A549 (cell line): ENCODE data around the gene EEF2KMT.
"Not testable (repeated sequence)": the region's sequence is repeated elsewhere in the genome, so short reads cannot be mapped to it uniquely, and the experiment has no call there.

Source experiments
- BCL3 ChIP-seq: fragments of >200 bp; sonication (Bioruptor Twin); formaldehyde crosslinking; IDR thresholded peaks from 3 replicates; pipeline ENCODE4 v1.6.1; 2016
- CHD2 ChIP-seq: fragments of 150-350 bp; IDR thresholded peaks from 2 replicates; pipeline ENCODE4 v1.6.1; 2014; ENCODE audit warnings: low read length; ENCODE audit not compliant: partially characterized antibody
- CTCF ChIP-seq: fragments of >200 bp; sonication (Bioruptor Twin); formaldehyde crosslinking; IDR thresholded peaks from 3 replicates; pipeline ENCODE4 v1.5.1; 2016
- EP300 ChIP-seq, 2 experiments: fragments of >200 bp; sonication (Bioruptor Twin); formaldehyde crosslinking; IDR thresholded peaks; 2 replicates in 1 of 2; 3 replicates in 1 of 2; pipeline ENCODE4 v1.6.1; 2016 to 2017
- ESRRA ChIP-seq: fragments of 150-350 bp; IDR thresholded peaks from 2 replicates; pipeline ENCODE4 v1.6.1; 2014; ENCODE audit warnings: mild to moderate bottlenecking, low read length, borderline replicate concordance
- FOSL2 ChIP-seq, 2 experiments: fragments of 450-650 bp in 1 of 2; fragments of >200 bp in 1 of 2; sonication (Bioruptor Twin) in 1 of 2; formaldehyde crosslinking; IDR thresholded peaks; 2 replicates each; pipeline versions ENCODE4 v1.5.0 to v1.6.1; 2016 to 2020; ENCODE audit warnings: mild to moderate bottlenecking in 1 of 2, moderate library complexity in 1 of 2
- HMGXB4 ChIP-seq: fragments of 250-450 bp; sonication (Bioruptor Pico); IDR thresholded peaks from 2 replicates; pipeline ENCODE4 v1.5.0; 2021; ENCODE audit warnings: mild to moderate bottlenecking, moderate library complexity, borderline replicate concordance
- JUNB ChIP-seq: fragments of >200 bp; sonication (Bioruptor Twin); formaldehyde crosslinking; IDR thresholded peaks from 2 replicates; pipeline ENCODE4 v1.6.1; 2016
- KDM5A ChIP-seq: fragments of 200-600 bp; sonication (generic); IDR thresholded peaks from 2 replicates; pipeline ENCODE4 v1.6.1; 2016; ENCODE audit warnings: antibody characterized with exemption, mild to moderate bottlenecking
- PBX3 ChIP-seq: IDR thresholded peaks from 2 replicates; pipeline ENCODE4 v1.6.1; 2012
- POLR2A ChIP-seq: IDR thresholded peaks from 2 replicates; pipeline ENCODE4 v1.6.1; 2012; ENCODE audit warnings: mild to moderate bottlenecking, low read length
- TP53 ChIP-seq: fragments of 250-450 bp; sonication (Bioruptor Pico); IDR thresholded peaks from 2 replicates; pipeline ENCODE4 v1.5.0; 2021; ENCODE audit warnings: mild to moderate bottlenecking, moderate library complexity
- ZFP36 ChIP-seq: fragments of 450-650 bp; IDR thresholded peaks from 2 replicates; pipeline ENCODE4 v1.6.1; 2014; ENCODE audit warnings: borderline replicate concordance; ENCODE audit not compliant: partially characterized antibody

GRCh38 chr16:5093746-5094145 is 3.8 kb downstream of the EEF2KMT start:
- not testable (repeated sequence) for TF ChIP-seq EP300 (IDR thresholded peaks at IDR 0.05); CTCF; ZFP36; KDM5A; TP53; FOSL2 (IDR thresholded peaks at IDR 0.05); FOSL2 (CRISPR knock-in tag; IDR thresholded peaks at IDR 0.05); POLR2A; ESRRA; HMGXB4 (CRISPR knock-in tag); PBX3; CHD2; JUNB; BCL3
